LHCN-M2 (cell line): Measurements from ENCODE around the gene RPL19. TPM values are rescaled to one million over a fixed set of nuclear protein-coding genes. Genes with fewer than 3 reads are reported as not detected.
A peak's percentile ranks its signal among the peaks of the same experiment; 100 is the strongest.

ENCODE experiments used
- DNase-seq: peaks from one replicate; pipeline ENCODE4 v3.0.0-alpha.2; 2012; ENCODE audit warnings: low read depth
- total RNA-seq: library from RNA; depleted of rRNA; stranded (reverse); fragments of >200 nt; gene quantifications from 2 replicates; pipeline ENCODE4 v1.2.3, GENCODE V29; 2014

The RPL19 gene
- total RNA-seq, 1 experiment from 2014 or later: 2,020 TPM

GRCh38 chr17:39196808-39197291 is 3.2 kb upstream of the RPL19 start:
- DNase-seq: peak; percentile 55

- peak; percentile 71 for DNase-seq
These were observed 2.5 kb upstream of the RPL19 start, which contains the start of gene CACNB1 for GRCh38 chr17:39197380-39198185. CACNB1 (minus strand) TSS chr17:39197669; CDS start chr17:39197495, 174 bp downstream.

GRCh38 chr17:39198186-39198566 is 1.9 kb upstream of the RPL19 start:
- DNase-seq: no peak

- DNase-seq: peak; percentile 93
These were observed 338 bp upstream of the RPL19 start for GRCh38 chr17:39199820-39200069.

- no peak for DNase-seq
These were observed 951 bp downstream of the RPL19 start for GRCh38 chr17:39200957-39201510.

- DNase-seq: no peak
These were observed 4.2 kb downstream of the RPL19 start for GRCh38 chr17:39204245-39204644.

GRCh38 chr17:39205112-39205526 is 5.0 kb downstream of the RPL19 start:
- no peak for DNase-seq

GRCh38 chr17:39208136-39208535 is 8.1 kb downstream of the RPL19 start:
- DNase-seq: peak; percentile 70

- peak; percentile 41 for DNase-seq
These were observed 8.8 kb downstream of the RPL19 start for GRCh38 chr17:39208893-39209292.

GRCh38 chr17:39209317-39210092 is 9.4 kb downstream of the RPL19 start:
- DNase-seq: no peak

- DNase-seq: no peak
These were observed 10.0 kb downstream of the RPL19 start for GRCh38 chr17:39210093-39210434.

GRCh38 chr17:39212195-39212810 is 12.2 kb downstream of the RPL19 start:
- DNase-seq: no peak

GRCh38 chr17:39212841-39213480 is 12.9 kb downstream of the RPL19 start:
- DNase-seq: no peak

- no peak for DNase-seq
These were observed 13.8 kb downstream of the RPL19 start for GRCh38 chr17:39213852-39214251.

GRCh38 chr17:39217734-39218369 is 17.8 kb downstream of the RPL19 start:
- no peak for DNase-seq

- DNase-seq: no peak
These were observed 18.8 kb downstream of the RPL19 start for GRCh38 chr17:39218906-39219305.

GRCh38 chr17:39219647-39220154 is 19.6 kb downstream of the RPL19 start:
- DNase-seq: no peak

GRCh38 chr17:39221572-39221971 is 21.5 kb downstream of the RPL19 start:
- no peak for DNase-seq

GRCh38 chr17:39222151-39222550 is 22.1 kb downstream of the RPL19 start:
- DNase-seq: no peak

- DNase-seq: no peak
These were observed 23.1 kb downstream of the RPL19 start for GRCh38 chr17:39222866-39223834.
